ENCODE results near the gene TNF.

GRCh38 chr6:31587791-31588777 is 12.7 kb downstream of the TNF start:
- TF ChIP-seq POLR2A (IDR thresholded peaks at IDR 0.05; ENCODE audit: low read depth, low read length) (no peak; the same call in 1 of the 2 replicates), POLR2AphosphoS5 (IDR thresholded peaks at IDR 0.05; ENCODE audit: low read depth, low read length) (no peak), TAF1 (IDR thresholded peaks at IDR 0.05; ENCODE audit: borderline replicate concordance, low read depth, low read length) (no peak)

Measured in GM12892 (cell line).